K562 (cell line): ENCODE data around the gene TMEFF1. TPM values are rescaled to one million over a fixed set of nuclear protein-coding genes. Genes with fewer than 3 reads are reported as not detected.

ENCODE experiments used
- ATAC-seq: fragments of 200-7000 bp; cut with Tn5 transposase; 3 replicates; pipeline ENCODE4 v1.9.1; 2020; ENCODE audit warnings: moderate library complexity
- BruUV-seq: library from RNA; stranded (reverse); fragments of 400-500 nt; replicated peaks from 2 replicates; lab custom pipeline; 2021; lab: Mats Ljungman, UMichigan
- CTCF ChIA-PET: fragments of 300-600 bp; formaldehyde crosslinking; extraction: SDS; loops from one replicate; lab custom pipeline; 2021; ENCODE audit warnings: low intra/inter-chr PET ratio; lab: Yijun Ruan, JAX
- POLR2A ChIA-PET: fragments of 300-600, 350-650 bp; sonication (Branson Sonifier 250); formaldehyde crosslinking; extraction: SDS; loops from one replicate; lab custom pipeline; 2021; ENCODE audit warnings: antibody characterized with exemption, inconsistent platforms; lab: Yijun Ruan, JAX
- DNase-seq, 4 experiments: peaks; one replicate each; pipeline versions ENCODE4 v3.0.0 to v3.0.0-alpha.2; 2011 to 2018; ENCODE audit warnings: low spot score in 3 of 4, mixed read lengths in 3 of 4; ENCODE audit errors: extremely low read depth in 1 of 4
- FAIRE-seq: peaks from 2 replicates; lab custom pipeline; 2011; peaks lifted over from hg19 to GRCh38; lab: Jason Lieb, UNC
- H2AFZ ChIP-seq: 2 replicates; pipeline ENCODE4 v1.6.0; 2011; ENCODE audit warnings: low read depth, low read length, control low read depth, inconsistent platforms
- H3K27ac ChIP-seq: fragments of 200-600 bp; 3 replicates; pipeline ENCODE4 v1.8.0; 2011; ENCODE audit warnings: low read depth, mild to moderate bottlenecking, control low read depth, inconsistent platforms, low read length, moderate library complexity, mixed read lengths; ENCODE audit errors: extremely low read depth
- H3K27me3 ChIP-seq, 2 experiments: fragments of 300-600 bp in 1 of 2; 2 replicates in 1 of 2; 3 replicates in 1 of 2; pipeline versions ENCODE4 v1.6.0 to v1.8.0; 2011; ENCODE audit warnings: inconsistent platforms in 2 of 2, low read length in 2 of 2, mild to moderate bottlenecking in 1 of 2, mixed read lengths in 1 of 2, moderate library complexity in 1 of 2; ENCODE audit not compliant: control insufficient read depth in 2 of 2, insufficient read depth in 2 of 2
- H3K36me3 ChIP-seq: fragments of 300-600 bp; 3 replicates; pipeline ENCODE4 v1.8.0; 2011; ENCODE audit warnings: mild to moderate bottlenecking, low read length, inconsistent platforms; ENCODE audit not compliant: control insufficient read depth, insufficient read depth
- H3K4me1 ChIP-seq, 2 experiments: fragments of 200-600 bp in 1 of 2; replicated peaks in 1 of 2; 2 replicates in 1 of 2; 3 replicates in 1 of 2; pipeline versions ENCODE4 v1.5.1 to v1.8.0; 2011; ENCODE audit warnings: inconsistent platforms in 2 of 2, low read length in 2 of 2, mild to moderate bottlenecking in 1 of 2, mixed read lengths in 1 of 2, moderate library complexity in 1 of 2; ENCODE audit not compliant: control insufficient read depth in 2 of 2, insufficient read depth in 2 of 2
- H3K4me2 ChIP-seq: 2 replicates; pipeline ENCODE4 v1.6.1; 2011; ENCODE audit warnings: low read length, control low read depth, inconsistent platforms, mixed read lengths; ENCODE audit not compliant: insufficient read depth
- H3K4me3 ChIP-seq: fragments of 200-600 bp; sonication (generic), shearing (Covaris generic); 2 replicates; pipeline ENCODE4 v1.5.1; 2016; ENCODE audit warnings: control low read depth, inconsistent platforms
- H3K79me2 ChIP-seq: fragments of 200-600 bp; 3 replicates; pipeline ENCODE4 v1.8.0; 2011; ENCODE audit warnings: low read length, inconsistent platforms; ENCODE audit not compliant: control insufficient read depth, insufficient read depth
- H3K9ac ChIP-seq, 2 experiments: 2 replicates each; pipeline versions ENCODE4 v1.6.0 to v1.6.1; 2011; ENCODE audit warnings: low read depth in 2 of 2, low read length in 2 of 2, control low read depth in 1 of 2, inconsistent platforms in 1 of 2, mild to moderate bottlenecking in 1 of 2, mixed read lengths in 1 of 2; ENCODE audit not compliant: insufficient read depth in 1 of 2
- H3K9me1 ChIP-seq: one replicate; pipeline ENCODE4 v1.6.0; 2011; ENCODE audit warnings: inconsistent platforms, mild to moderate bottlenecking, low read length, moderate library complexity; ENCODE audit not compliant: control insufficient read depth, insufficient read depth
- H3K9me3 ChIP-seq: replicated peaks from 2 replicates; pipeline ENCODE4 v1.5.1; 2011; ENCODE audit warnings: low read depth, low read length, inconsistent platforms; ENCODE audit not compliant: control insufficient read depth, insufficient read depth
- H4K20me1 ChIP-seq: replicated peaks from 2 replicates; pipeline ENCODE4 v1.6.1; 2011; ENCODE audit warnings: low read length, inconsistent platforms, mixed read lengths; ENCODE audit not compliant: control insufficient read depth, insufficient read depth
- ARNT ChIP-seq, 2 experiments: fragments of 450-650 bp; IDR thresholded peaks; 2 replicates each; pipeline ENCODE4 v1.6.1; 2016; ENCODE audit warnings: mild to moderate bottlenecking in 1 of 2
- BRCA1 ChIP-seq, 2 experiments: fragments of 450-650 bp in 1 of 2; sonication (generic) in 1 of 2; formaldehyde crosslinking in 1 of 2; IDR thresholded peaks; 2 replicates each; pipeline versions ENCODE4 v1.5.0 to v1.6.1; 2017 to 2020; ENCODE audit warnings: mild to moderate bottlenecking in 1 of 2, missing genetic modification reagents in 1 of 2
- BRD4 ChIP-seq: fragments of 200-600 bp; sonication (generic); IDR thresholded peaks from 2 replicates; pipeline ENCODE4 v1.6.1; 2017; ENCODE audit warnings: inconsistent platforms
- NFIX ChIP-seq: fragments of 250-450 bp; sonication (Bioruptor Pico); IDR thresholded peaks from 2 replicates; pipeline ENCODE4 v1.4.0; 2020; ENCODE audit warnings: low read depth, mild to moderate bottlenecking, moderate library complexity
- RBBP5 ChIP-seq: fragments of 200-600 bp; sonication (generic); IDR thresholded peaks from 2 replicates; pipeline ENCODE4 v1.6.1; 2012; ENCODE audit warnings: borderline replicate concordance, mild to moderate bottlenecking, low read length, control low read depth, inconsistent platforms; ENCODE audit not compliant: insufficient read depth, poor library complexity, severe bottlenecking
- SETDB1 ChIP-seq: IDR thresholded peaks from one replicate; pipeline ENCODE4 v1.6.1; 2012; ENCODE audit warnings: low read length, control low read depth, inconsistent platforms
- SMARCA5 ChIP-seq: fragments of 450-650 bp; IDR thresholded peaks from 2 replicates; pipeline ENCODE4 v1.6.1; 2016
- SP1 ChIP-seq: sonication (generic); formaldehyde crosslinking; IDR thresholded peaks from 2 replicates; pipeline ENCODE4 v1.8.1; 2022; ENCODE audit warnings: mild to moderate bottlenecking, missing genetic modification reagents
- TRIM28 ChIP-seq: fragments of 450-650 bp; IDR thresholded peaks from 2 replicates; pipeline ENCODE4 v1.6.1; 2017
- U2AF2 ChIP-seq: fragments of 200-400 bp; formaldehyde crosslinking; optimal IDR thresholded peaks from 2 replicates; pipeline ENCODE3; 2017; ENCODE audit warnings: low read depth, mild to moderate bottlenecking, low read length
- ZBTB1 ChIP-seq: sonication (generic); formaldehyde crosslinking; IDR thresholded peaks from 2 replicates; pipeline ENCODE4 v1.8.1; 2023; ENCODE audit warnings: missing genetic modification reagents, low read depth, mild to moderate bottlenecking, borderline replicate concordance
- ZNF133 ChIP-seq: fragments of 250-450 bp; sonication (Bioruptor Pico); IDR thresholded peaks from 2 replicates; pipeline ENCODE4 v1.4.0; 2020; ENCODE audit warnings: mild to moderate bottlenecking
- ZNF644 ChIP-seq: fragments of 200-800 bp; sonication (Bioruptor generic); IDR thresholded peaks from 2 replicates; pipeline ENCODE4 v1.6.1; 2016; ENCODE audit warnings: low read depth, missing genetic modification characterization, missing compliant biosample characterization
- WGBS: fragments of 100-300 bp; shearing (Covaris generic); methylation state at CpG from one replicate; pipeline ENCODE4 v1.1.6; 2016; ENCODE audit warnings: low coverage, mixed read lengths; ENCODE audit not compliant: insufficient coverage; ENCODE audit errors: missing lambda C conversion rate; 5-methylcytosine and 5-hydroxymethylcytosine counted together
- in situ Hi-C: fragments of 300-500 bp; cut with MboI; formaldehyde crosslinking; loops from 4 replicates; pipeline ENCODE4 v1.15.0; 2018; ENCODE audit warnings: inconsistent platforms, mixed read lengths
- intact Hi-C: fragments of 100-400 bp; cut with micrococcal nuclease; formaldehyde crosslinking; loops from 2 replicates; pipeline ENCODE4 v1.14.2; 2022
- polyA plus RNA-seq, 8 experiments: library from polyadenylated mRNA; depleted of rRNA in 4 of 8; stranded (reverse) in 5 of 8; unstranded in 3 of 8; fragments of >200 nt; fragmentation: Nextera tagmentation in 2 of 8; fragmentation: Illumina TruSeq in 1 of 8; extraction: Ambion mirVana in 2 of 8; extraction: Trizol in 1 of 8; gene quantifications; 2 replicates each; pipeline versions ENCODE4 v1.2.1 to v1.2.3, GENCODE V29; 2011 to 2014; ENCODE audit warnings: inconsistent platforms in 1 of 8, missing spikeins in 1 of 8
- total RNA-seq, 7 experiments: library from RNA; depleted of rRNA in 6 of 7; stranded (reverse); fragments of >200 nt in 6 of 7; fragmentation: Illumina TruSeq in 2 of 7; extraction: Trizol in 2 of 7; gene quantifications; 2 replicates each; pipeline versions ENCODE4 v1.2.1 to v1.2.3, GENCODE V29; 2011 to 2021; ENCODE audit warnings: low replicate concordance in 1 of 7
- TF ChIP-seq, protein P1 (sequence below): fragments of 450-650 bp; formaldehyde crosslinking; IDR thresholded peaks from 2 replicates; pipeline ENCODE4 v1.4.0; 2020; ENCODE audit warnings: mild to moderate bottlenecking
- TF ChIP-seq, protein P2 (sequence below): sonication (generic); formaldehyde crosslinking; IDR thresholded peaks from 2 replicates; pipeline ENCODE4 v1.8.1; 2023; ENCODE audit warnings: mild to moderate bottlenecking, missing genetic modification reagents
- TF ChIP-seq, protein P3 (sequence below): fragments of 250-450 bp; sonication (Bioruptor Pico); IDR thresholded peaks from 2 replicates; pipeline ENCODE4 v1.8.0; 2021; ENCODE audit warnings: borderline replicate concordance, mild to moderate bottlenecking, moderate library complexity; ENCODE audit not compliant: poor library complexity, severe bottlenecking

Gene TMEFF1
- total and polyA plus RNA-seq, 9 of the 15 experiments (the other 6 are each of a cell fraction or from before 2014, with no cell fraction given), result 0.07 to 1.1 (median 0.28) TPM; not detected in 2

DNA sequence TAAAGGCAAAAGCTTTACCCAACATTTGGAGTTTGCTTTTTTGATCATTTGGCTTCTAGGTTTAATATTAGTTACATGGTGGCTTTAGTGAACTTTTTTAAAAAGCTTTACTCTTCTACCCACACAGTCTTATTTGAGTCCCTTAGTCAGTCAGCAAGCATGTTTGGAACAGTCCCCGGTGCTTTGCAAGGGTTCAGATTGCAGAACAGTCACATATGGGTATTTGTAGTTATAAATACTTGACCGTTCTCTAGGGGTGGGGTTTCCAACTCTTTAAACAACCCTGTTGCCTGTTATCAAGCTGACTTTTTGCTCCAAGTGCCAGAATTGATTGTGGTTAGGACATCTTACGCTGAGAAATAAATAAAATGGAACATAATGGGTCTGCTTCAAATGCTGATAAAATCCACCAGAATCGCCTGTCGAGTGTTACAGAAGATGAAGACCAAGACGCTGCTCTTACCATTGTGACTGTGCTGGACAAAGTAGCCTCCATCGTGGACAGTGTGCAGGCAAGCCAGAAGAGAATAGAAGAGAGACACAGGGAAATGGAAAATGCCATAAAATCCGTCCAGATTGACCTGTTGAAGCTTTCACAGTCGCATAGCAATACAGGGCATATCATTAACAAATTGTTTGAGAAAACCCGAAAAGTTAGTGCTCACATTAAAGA, 105.0 kb downstream of the TMEFF1 start, which contains the start of gene CAVIN4 (continued):
- TF ChIP-seq BRD4, result no peak
- TF ChIP-seq ZNF644 (tag), result no peak

DNA sequence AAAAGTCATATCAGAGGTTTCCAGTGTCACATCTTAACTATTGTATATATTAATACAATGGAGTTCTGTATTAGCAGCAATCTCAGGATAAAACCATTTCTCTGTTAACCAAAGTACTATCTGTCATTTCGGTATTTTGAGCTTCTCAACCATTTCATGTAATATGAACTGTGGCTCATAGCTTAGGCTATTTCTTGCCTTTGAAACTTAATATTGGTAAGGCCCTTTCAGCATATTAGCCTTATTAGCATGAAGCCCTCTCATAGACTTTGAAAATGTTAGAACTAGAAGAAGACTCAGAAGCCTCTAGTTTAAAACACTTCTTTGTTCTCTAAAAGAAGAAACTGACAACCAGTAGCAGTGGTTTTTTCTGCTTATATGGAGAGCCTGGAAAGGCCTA, 105.7 kb downstream of the TMEFF1 start:
- Histone ChIP-seq H3K9ac (no peak overlapping the region), H3K4me1 (no peaks in the 10 kb centered on the region), H3K9me1 (no peaks in the 10 kb centered on the region), H3K4me2 (no peak overlapping the region), H3K27ac (no peak overlapping the region), H3K79me2 (no peaks in the 10 kb centered on the region), H2AFZ (no peak overlapping the region), H3K27me3 (peaks cover 0 to 4% of the 10 kb centered on the region in 2 experiments; a peak in 2 of 5 replicates), H3K9me3 (no peaks in the 10 kb centered on the region), H3K36me3 (no peaks in the 10 kb centered on the region), H3K4me3 (no peak overlapping the region), H4K20me1 (no peaks in the 10 kb centered on the region)
- WGBS, result 0% methylated on average over 1 of the region's 1 CpG
- BruUV-seq, result no TSS peak
- CTCF ChIA-PET, result no interaction called here
- no peak for DNase-seq
- intact Hi-C loops, result no loop called here
- no peak for ATAC-seq
- FAIRE-seq, result no peak
- POLR2A ChIA-PET, result interaction anchor here (1.2 kb wide), 1 partner anchor 9 kb away, joined by 3 read pairs; no protein-coding TSS in a partner anchor
- in situ Hi-C loops, result loop anchor here (25.0 kb wide), 2 partner anchors 241 to 541 kb away; no protein-coding TSS in a partner anchor
- TF ChIP-seq, protein P1, sequence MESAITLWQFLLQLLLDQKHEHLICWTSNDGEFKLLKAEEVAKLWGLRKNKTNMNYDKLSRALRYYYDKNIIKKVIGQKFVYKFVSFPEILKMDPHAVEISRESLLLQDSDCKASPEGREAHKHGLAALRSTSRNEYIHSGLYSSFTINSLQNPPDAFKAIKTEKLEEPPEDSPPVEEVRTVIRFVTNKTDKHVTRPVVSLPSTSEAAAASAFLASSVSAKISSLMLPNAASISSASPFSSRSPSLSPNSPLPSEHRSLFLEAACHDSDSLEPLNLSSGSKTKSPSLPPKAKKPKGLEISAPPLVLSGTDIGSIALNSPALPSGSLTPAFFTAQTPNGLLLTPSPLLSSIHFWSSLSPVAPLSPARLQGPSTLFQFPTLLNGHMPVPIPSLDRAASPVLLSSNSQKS (CRISPR knock-in tag), result no peak
- TF ChIP-seq ZNF133 (CRISPR knock-in tag), result no peak
- no peak for TF ChIP-seq SMARCA5
- no peak for TF ChIP-seq ARNT (IDR thresholded peaks at IDR 0.05)
- no peak for TF ChIP-seq NFIX (CRISPR knock-in tag)
- TF ChIP-seq TRIM28, result no peak
- no peak for TF ChIP-seq SETDB1
- TF ChIP-seq, protein P2, sequence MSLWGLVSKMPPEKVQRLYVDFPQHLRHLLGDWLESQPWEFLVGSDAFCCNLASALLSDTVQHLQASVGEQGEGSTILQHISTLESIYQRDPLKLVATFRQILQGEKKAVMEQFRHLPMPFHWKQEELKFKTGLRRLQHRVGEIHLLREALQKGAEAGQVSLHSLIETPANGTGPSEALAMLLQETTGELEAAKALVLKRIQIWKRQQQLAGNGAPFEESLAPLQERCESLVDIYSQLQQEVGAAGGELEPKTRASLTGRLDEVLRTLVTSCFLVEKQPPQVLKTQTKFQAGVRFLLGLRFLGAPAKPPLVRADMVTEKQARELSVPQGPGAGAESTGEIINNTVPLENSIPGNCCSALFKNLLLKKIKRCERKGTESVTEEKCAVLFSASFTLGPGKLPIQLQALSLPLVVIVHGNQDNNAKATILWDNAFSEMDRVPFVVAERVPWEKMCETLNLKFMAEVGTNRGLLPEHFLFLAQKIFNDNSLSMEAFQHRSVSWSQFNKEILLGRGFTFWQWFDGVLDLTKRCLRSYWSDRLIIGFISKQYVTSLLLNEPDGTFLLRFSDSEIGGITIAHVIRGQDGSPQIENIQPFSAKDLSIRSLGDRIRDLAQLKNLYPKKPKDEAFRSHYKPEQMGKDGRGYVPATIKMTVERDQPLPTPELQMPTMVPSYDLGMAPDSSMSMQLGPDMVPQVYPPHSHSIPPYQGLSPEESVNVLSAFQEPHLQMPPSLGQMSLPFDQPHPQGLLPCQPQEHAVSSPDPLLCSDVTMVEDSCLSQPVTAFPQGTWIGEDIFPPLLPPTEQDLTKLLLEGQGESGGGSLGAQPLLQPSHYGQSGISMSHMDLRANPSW, result no peak
- no peak for TF ChIP-seq ZBTB1 (CRISPR knock-in tag)
- no peak for TF ChIP-seq BRCA1 (IDR thresholded peaks at IDR 0.05)
- no peak for TF ChIP-seq BRCA1 (CRISPR knock-in tag; IDR thresholded peaks at IDR 0.05)
- TF ChIP-seq, protein P3, sequence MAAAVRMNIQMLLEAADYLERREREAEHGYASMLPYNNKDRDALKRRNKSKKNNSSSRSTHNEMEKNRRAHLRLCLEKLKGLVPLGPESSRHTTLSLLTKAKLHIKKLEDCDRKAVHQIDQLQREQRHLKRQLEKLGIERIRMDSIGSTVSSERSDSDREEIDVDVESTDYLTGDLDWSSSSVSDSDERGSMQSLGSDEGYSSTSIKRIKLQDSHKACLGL (CRISPR knock-in tag), result no peak
- TF ChIP-seq U2AF2, result no peak
- TF ChIP-seq SP1, result no peak
- TF ChIP-seq RBBP5, result no peak
